ENCODE data around the gene SEMA3F. TPM values are rescaled to one million over a fixed set of nuclear protein-coding genes. Genes with fewer than 3 reads are reported as not detected.

The SEMA3F gene
- total RNA-seq, 2 donors from 2014 or later: 44.8 to 63.2 TPM

GRCh38 chr3:50182533-50183099, 27.5 kb downstream of the SEMA3F start:
- Histone ChIP-seq H3K27ac (ENCODE audit: low read depth, low read length) (no peak overlapping the region), H3K36me3 (ENCODE audit: control insufficient read depth, insufficient read depth, low read length) (no peaks in the 10 kb centered on the region), H3K27me3 (ENCODE audit: control insufficient read depth, insufficient read depth, low read length, poor library complexity, severe bottlenecking) (no peaks in the 10 kb centered on the region), H3K9me3 (ENCODE audit: control insufficient read depth, low read length) (no peaks in the 10 kb centered on the region), H3K4me3 (ENCODE audit: low read length) (no peak overlapping the region), H3K4me1 (ENCODE audit: control insufficient read depth, insufficient read depth, low read length) (peaks cover 6% of the 10 kb centered on the region), H3K9ac (ENCODE audit: extremely low read depth, low read length, poor library complexity, severe bottlenecking) (no peak overlapping the region)
- DNase-seq: no peak
- TF ChIP-seq CTCF (conservative IDR thresholded peaks at IDR 0.05): no peak
- WGBS, 2 experiments (ENCODE audit: insufficient coverage in 1 of 2, insufficient read length in 1 of 2): 95 to 96% methylated on average over 20 to 26 of the region's 26 CpGs
- Mint-ChIP-seq H3K27ac (no peak overlapping the region), H3K4me3 (no peak overlapping the region), H3K27me3 (ENCODE audit: insufficient read depth) (peaks cover 8% of the 10 kb centered on the region), H3K9me3 (no peaks in the 10 kb centered on the region), H3K4me1 (peaks cover 13% of the 10 kb centered on the region), H3K36me3 (ENCODE audit: low read depth) (peaks cover 41% of the 10 kb centered on the region)

- no peak for TF ChIP-seq CTCF (conservative IDR thresholded peaks at IDR 0.05)
- Mint-ChIP-seq H3K9me3 (no peaks in the 10 kb centered on the region), H3K36me3 (ENCODE audit: low read depth) (peaks cover 36% of the 10 kb centered on the region), H3K4me3 (no peak overlapping the region), H3K27ac (no peak overlapping the region), H3K27me3 (ENCODE audit: insufficient read depth) (peaks cover 8% of the 10 kb centered on the region), H3K4me1 (peaks cover 13% of the 10 kb centered on the region)
- Histone ChIP-seq H3K4me3 (ENCODE audit: low read length) (no peak overlapping the region), H3K4me1 (ENCODE audit: control insufficient read depth, insufficient read depth, low read length) (peaks cover 6% of the 10 kb centered on the region), H3K9me3 (ENCODE audit: control insufficient read depth, low read length) (no peaks in the 10 kb centered on the region), H3K27me3 (ENCODE audit: control insufficient read depth, insufficient read depth, low read length, poor library complexity, severe bottlenecking) (no peaks in the 10 kb centered on the region), H3K27ac (ENCODE audit: low read depth, low read length) (no peak overlapping the region), H3K9ac (ENCODE audit: extremely low read depth, low read length, poor library complexity, severe bottlenecking) (no peak overlapping the region), H3K36me3 (ENCODE audit: control insufficient read depth, insufficient read depth, low read length) (no peaks in the 10 kb centered on the region)
- DNase-seq: no peak
- WGBS, 2 experiments (ENCODE audit: insufficient coverage in 1 of 2, insufficient read length in 1 of 2): 93 to 96% methylated on average over 3 to 6 of the region's 6 CpGs
Observed at GRCh38 chr3:50183755-50184154, 28.6 kb downstream of the SEMA3F start.

- Mint-ChIP-seq H3K9me3 (no peaks in the 10 kb centered on the region), H3K4me3 (no peak overlapping the region), H3K4me1 (peaks cover 12% of the 10 kb centered on the region), H3K27me3 (ENCODE audit: insufficient read depth) (peaks cover 8% of the 10 kb centered on the region), H3K36me3 (ENCODE audit: low read depth) (peaks cover 36% of the 10 kb centered on the region), H3K27ac (no peak overlapping the region)
- Histone ChIP-seq H3K4me3 (ENCODE audit: low read length) (no peak overlapping the region), H3K36me3 (ENCODE audit: control insufficient read depth, insufficient read depth, low read length) (no peaks in the 10 kb centered on the region), H3K27ac (ENCODE audit: low read depth, low read length) (no peak overlapping the region), H3K9me3 (ENCODE audit: control insufficient read depth, low read length) (no peaks in the 10 kb centered on the region), H3K4me1 (ENCODE audit: control insufficient read depth, insufficient read depth, low read length) (peaks cover 6% of the 10 kb centered on the region), H3K27me3 (ENCODE audit: control insufficient read depth, insufficient read depth, low read length, poor library complexity, severe bottlenecking) (no peaks in the 10 kb centered on the region), H3K9ac (ENCODE audit: extremely low read depth, low read length, poor library complexity, severe bottlenecking) (no peak overlapping the region)
- 95 to 99% methylated on average over 13 to 21 of the region's 21 CpGs for WGBS, 2 experiments (ENCODE audit: insufficient coverage in 1 of 2, insufficient read length in 1 of 2)
- TF ChIP-seq CTCF (conservative IDR thresholded peaks at IDR 0.05): no peak
- DNase-seq: no peak
Observed at GRCh38 chr3:50184242-50184978, 29.3 kb downstream of the SEMA3F start.
